Heart left ventricle (tissue), 13 donors: ENCODE data around the gene MED6.

Source experiments
- CTCF ChIP-seq, 12 donors: fragments of 200-600 bp; sonication (generic) in 4 of 12; IDR thresholded peaks; one replicate each; pipeline versions ENCODE4 v1.5.0 to v1.8.0; 2018 to 2022; ENCODE audit warnings: antibody characterized with exemption in 12 of 12, mild to moderate bottlenecking in 5 of 12
- POLR2A ChIP-seq, 2 donors: fragments of 450-650 bp; IDR thresholded peaks; one replicate each; pipeline ENCODE4 v1.6.1; 2017; ENCODE audit warnings: antibody characterized with exemption in 2 of 2, mild to moderate bottlenecking in 2 of 2, moderate library complexity in 2 of 2
- donor health status: ischemic (EF 13 %, LVEDD 7.1; RV severe dilation, severe dysfunction).
- donor health status: DM: no; HTN: yes; CAD: no.
- donor health status: DM: no; HTN: no; CAD: no.
- donor health status: ischemic (EF 25% LVEDD 6.9; RV normal size, moderate dysfunction).
- donor health status: ischemic (EF 25% LVEDD 5.7; RV mildly dilated, moderate dysfunction).
- donor health status: ischemic (EF 35%, LVEDD 5.7; RV mildly dilated, moderate dysfunction).
- donor health status: nonischemic (EF 11% LVEDD 7.7; RV severe dilation, severe dysfunction).
- donor health status: DM: yes; HTN: yes; CAD: no.
- donor health status: PGD.
- donor health status: ischemic (EF 29% LVEDD 5.4; RV normal size, mild dysfunction).
- donor health status: nonischemic (EF 23%, LVEDD 6.1; RV moderate dilation, normal function).

GRCh38 chr14:70602254-70602653, 1.8 kb upstream of the MED6 start:
- TF ChIP-seq CTCF (IDR thresholded peaks at IDR 0.05) (no peak), POLR2A (IDR thresholded peaks at IDR 0.05) (no peak)
